Measurements from ENCODE around the gene AKAP6.

AKAP6 gene

DNA sequence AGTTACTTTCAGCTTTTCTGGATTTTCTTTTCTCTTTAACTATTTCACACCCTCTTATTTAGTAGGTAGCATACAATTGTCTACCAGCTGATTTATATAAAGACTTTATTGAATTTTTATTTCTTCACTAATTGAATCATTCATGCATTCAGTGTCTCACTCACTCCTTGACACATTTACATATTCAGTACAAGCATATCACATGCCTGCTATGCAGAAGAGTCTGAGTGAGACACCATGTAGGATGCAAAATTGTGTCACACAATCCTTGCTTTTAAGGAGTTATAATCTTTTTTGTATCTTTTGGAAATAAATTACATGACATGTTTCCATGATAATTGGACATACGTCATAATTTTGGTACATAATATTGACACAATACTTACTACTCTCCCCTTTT is 83.0 kb downstream of the AKAP6 start:
- no peak for DNase-seq (ENCODE audit: low read depth)

DNA sequence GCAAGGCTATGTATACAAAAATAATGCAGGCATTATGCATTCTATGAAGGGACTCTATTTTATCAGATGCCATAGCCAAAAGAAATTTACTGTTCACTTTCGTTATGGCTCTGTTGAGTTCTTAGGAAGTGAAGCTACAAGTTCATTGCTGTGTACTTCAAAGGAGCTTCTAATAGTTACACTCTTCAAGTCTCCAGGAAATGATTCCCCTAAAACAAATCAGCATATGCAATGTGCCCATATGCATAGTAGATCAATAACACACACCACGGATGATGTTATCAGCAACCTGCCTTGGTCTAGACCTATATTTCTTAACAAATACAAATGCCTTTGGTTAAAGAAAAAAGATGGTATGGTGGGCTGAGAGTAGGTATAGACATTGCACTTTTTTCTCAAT is 83.4 kb downstream of the AKAP6 start:
- DNase-seq (ENCODE audit: low read depth) = no peak

DNA sequence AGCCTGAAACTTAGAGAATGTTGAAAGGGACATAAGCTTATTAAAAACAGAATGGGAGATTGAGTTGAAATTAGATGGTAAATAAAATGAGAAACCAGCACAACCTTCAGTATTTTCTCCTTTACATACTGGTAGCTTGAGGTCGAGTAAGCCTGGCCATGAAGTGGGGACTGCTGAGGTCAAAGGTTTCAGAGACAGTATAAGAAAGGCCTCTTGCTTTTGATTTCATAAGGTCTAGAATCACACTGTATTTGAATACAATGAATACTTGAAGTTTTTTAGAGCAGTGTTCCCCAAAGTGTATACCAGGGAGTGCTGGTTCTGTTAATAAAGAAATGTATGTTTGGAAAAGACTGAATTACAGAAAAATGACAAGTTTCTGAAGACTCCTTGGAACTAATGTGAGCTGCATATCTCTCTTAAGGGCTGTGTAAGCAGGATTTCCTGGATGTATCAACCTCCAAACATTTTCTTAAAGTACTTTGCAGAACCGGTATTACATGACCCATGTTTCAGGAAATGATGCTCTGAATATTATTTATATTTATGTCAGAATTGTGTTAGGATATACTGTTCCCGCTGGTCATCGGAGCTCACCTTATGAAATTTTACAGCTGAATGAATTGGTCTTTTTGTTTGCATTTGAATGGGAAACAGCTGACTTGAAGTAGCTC is 85.0 kb downstream of the AKAP6 start:
- no peak for DNase-seq (ENCODE audit: low read depth)

DNA sequence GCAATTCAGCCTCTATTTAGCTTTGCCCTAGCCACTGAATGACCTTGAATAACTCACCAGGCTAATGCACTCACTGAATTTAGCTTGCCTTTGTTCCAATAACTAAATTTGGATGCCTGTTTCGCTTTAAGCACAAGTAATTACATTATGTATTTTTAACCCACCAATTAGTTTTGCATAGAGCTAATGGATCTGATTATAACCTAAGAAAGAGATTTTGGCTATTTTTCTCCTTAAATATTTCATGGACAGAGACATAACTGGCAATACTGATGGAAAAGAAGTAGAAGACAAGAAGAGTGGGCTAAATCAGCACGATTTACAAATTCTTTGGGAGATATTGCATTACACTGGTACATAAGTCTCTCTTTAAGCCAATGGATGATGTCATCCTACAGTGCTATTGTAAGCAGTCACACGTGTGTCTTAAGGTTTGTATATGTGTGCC is 85.7 kb downstream of the AKAP6 start:
- no peak for DNase-seq (ENCODE audit: low read depth)

DNA sequence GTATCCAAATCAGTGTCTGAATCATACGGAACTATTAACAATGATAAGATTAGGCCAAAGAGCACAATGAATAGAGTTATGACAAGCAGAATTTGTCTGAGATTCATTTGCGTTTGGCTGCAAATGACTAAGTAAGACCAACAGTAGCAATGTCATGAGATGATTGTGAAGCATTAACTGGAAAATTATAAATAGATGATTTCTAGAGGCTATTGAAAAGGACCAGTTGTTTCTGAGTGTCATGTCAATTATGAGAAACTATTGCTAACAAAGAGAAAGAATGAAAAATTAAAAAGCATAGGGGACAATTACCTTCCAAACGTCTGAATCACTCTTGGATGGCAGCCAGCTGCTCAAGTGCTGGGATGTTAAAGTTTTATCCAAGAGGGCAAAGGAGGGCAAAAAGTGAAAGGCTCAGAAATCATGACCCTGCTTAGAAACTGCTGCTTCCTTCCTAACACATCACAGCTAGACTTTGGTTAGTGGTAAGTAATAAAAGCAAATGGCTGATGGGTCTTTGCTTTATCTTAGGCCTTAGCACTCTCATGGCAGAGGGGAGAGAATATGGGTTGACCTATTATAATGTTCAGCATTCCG is 89.0 kb downstream of the AKAP6 start:
- no peak for DNase-seq (ENCODE audit: low read depth)

DNA sequence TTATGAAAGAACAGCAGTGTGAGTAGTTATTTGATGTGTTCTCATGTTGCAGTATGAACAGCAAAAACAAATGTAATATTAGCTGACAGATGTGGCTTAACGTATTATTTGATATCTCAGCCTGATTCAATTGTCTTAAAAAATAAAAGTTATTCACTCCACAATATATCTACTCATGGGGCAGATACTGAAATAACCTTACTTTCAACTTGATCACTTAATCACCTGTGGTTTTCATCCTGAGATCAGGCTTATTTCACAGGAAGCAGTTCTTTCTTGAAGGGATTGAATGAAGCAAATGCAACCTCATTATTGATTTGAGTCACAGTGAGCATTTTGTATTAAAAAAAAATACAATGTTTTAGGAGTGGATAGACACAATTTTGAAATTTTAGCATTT is 90.3 kb downstream of the AKAP6 start:
- DNase-seq (ENCODE audit: low read depth) = no peak

DNA sequence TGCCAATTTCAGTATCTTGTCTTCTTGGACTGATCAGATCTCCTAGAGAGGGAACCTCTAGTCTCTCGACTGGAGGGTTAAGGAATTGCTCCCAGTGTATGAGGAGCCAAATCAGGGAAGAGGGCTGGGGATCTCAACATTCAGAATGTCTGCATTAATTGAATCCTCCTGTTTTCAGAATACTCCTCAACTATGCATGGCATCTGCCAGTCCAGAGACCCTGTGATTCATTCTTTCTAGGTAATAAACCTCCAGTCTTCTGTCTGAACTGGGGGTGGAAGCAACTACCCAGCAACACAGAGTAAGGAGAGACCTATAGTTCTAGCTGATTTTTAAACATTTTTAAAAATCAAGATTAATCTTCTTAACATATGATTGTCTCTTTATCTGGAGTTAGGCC is 92.7 kb downstream of the AKAP6 start:
- no peak for DNase-seq (ENCODE audit: low read depth)

DNA sequence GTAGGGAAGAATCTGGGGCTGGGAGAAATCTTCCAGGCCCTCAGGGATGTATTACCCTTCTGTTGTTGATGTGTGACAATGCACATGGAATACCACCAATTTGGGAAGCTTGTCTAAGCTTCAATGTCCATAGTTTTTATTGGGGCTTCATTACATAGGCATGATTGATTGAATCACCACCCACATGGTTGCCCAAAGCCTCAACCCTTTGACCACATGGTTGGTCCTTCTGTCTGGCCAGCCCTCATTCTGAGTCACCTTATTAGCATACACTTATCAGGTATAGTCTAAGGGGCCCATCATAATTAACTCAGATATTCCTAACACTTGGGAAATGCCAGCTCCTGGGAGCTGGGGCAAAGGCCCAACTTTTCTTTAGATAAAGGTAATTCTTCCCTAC is 93.3 kb downstream of the AKAP6 start:
- DNase-seq (ENCODE audit: low read depth) = no peak

DNA sequence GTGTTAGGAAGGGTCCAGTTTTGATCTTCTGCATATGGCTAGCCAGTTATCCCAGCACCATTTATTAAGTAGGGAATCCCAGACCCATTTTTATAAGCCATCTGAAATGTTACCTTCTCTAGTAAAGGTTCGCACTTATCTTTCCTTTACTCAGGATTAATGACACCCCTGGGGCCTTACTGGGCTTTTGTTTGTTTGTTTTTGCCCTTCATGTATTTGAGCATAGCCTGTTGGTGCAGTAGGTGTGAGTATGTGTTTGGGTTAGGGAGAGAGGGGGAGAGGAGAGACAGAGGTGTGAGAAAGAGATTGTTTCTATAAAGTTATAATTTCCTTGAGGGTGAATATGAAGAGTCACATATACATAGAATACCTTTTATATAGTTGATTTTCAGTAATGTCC is 96.9 kb downstream of the AKAP6 start:
- DNase-seq (ENCODE audit: low read depth) = no peak

DNA sequence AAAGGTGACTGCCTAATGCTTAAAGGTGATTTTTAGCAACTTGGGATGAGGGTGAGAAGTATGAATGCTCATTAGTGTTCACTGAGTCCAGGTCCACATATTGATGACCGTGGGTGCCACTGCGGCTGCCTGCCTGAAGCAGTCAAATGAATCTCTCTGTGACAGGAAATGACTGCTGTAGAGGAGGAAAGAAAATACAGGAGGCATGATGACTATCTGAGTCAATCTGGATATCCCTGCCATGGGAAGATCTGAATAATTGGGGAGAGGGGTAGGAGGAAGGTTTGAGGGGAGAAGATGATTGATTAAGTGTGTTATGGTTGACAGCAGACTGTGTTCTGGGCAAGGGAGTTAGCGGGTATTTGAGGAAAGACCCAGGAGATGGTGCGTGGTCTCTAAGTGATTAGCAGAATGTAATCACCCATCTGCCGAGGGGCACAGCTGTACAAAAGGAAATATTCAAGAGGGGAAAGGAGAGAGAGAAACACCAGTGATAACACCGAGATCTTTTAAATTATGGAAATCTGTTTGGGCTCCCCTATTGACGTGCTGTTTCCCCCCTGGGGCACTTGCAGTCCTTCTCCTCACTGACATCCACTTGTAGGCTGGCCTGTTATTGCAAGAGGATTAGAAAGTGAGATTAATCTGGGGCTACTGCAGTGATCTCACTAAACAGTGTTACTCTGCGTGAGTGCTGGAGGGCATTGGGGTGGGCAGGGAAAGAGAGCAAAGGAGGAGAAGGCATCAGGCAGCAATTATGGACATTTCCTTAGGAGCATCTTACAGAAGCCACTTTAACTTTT is 97.7 kb downstream of the AKAP6 start:
- no peak for DNase-seq (ENCODE audit: low read depth)

DNA sequence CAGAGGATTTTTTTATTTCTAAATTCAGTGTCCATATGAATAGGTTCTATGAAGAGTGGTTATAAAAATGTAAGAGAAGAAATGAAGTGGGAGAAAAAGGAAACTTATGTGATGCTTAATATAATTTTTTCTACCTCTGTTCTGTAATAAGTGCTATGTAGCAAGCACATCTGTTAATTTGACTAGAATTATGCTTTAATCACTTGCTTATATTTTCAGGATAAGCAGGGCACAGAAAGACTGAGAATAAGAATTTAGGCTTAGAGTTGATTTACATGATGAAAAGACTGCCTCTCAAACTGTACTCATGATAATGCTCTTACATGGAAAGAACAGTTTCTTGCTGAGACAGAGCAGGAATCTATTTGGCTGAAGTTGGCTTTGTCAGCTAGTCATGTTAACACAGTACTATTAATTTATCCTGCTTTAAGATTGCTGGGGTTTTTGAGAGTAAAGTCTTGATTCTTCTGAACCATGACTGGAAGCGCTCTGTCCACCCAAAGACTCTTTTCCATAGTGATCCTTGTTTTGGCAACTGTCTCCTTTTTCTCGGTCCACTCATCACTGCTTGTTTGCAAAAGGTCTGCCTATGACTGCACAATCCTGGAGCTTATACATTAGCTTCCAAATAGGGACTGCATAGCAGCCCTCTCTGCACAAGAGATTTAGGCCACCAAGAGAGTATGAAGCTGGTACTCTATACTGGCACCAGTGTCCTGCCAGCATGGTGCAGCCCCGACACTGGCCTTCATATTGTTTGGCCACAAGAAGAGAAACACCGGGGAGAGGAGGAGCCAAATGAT is 98.8 kb downstream of the AKAP6 start:
- DNase-seq (ENCODE audit: low read depth) = no peak

DNA sequence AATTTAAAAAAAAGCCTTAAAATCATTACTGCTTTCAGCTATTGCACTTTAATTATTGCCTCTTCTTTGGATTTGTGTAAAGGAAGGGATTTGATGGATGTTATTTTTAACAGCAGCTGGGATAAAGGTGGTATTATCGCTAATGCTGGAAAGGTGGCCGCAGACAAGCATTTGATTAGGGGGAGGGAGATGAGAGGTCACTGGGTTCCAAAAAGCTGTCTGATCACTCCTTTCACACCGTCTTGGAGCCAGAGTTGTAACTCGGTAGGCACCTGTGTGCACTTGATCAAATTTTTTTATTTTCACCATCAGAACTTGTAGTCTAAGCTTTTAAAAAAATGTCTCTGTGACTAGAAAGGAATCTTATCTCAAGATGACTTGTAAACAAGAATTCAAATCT is 99.8 kb downstream of the AKAP6 start:
- no peak for DNase-seq (ENCODE audit: low read depth)

DNA sequence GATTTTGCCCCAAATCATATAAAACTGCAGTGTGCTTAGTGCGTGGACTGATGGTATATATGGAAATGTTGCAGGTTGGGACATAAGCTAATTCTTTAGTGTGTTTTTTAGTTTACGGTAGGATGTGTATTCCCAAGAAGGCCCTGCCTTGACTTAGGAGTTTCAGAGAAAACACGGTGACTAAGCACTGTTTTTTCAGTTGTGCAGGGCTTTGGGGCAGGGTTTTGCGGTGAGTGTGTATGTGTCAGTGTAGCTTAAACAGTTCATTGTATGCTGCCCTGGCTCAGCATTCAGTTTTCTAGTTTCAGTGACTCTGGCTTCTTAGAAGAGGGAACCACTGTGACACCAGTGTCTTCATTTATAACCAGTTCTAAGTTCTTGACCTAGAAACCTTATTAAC is 101.2 kb downstream of the AKAP6 start:
- DNase-seq (ENCODE audit: low read depth) = no peak

DNA sequence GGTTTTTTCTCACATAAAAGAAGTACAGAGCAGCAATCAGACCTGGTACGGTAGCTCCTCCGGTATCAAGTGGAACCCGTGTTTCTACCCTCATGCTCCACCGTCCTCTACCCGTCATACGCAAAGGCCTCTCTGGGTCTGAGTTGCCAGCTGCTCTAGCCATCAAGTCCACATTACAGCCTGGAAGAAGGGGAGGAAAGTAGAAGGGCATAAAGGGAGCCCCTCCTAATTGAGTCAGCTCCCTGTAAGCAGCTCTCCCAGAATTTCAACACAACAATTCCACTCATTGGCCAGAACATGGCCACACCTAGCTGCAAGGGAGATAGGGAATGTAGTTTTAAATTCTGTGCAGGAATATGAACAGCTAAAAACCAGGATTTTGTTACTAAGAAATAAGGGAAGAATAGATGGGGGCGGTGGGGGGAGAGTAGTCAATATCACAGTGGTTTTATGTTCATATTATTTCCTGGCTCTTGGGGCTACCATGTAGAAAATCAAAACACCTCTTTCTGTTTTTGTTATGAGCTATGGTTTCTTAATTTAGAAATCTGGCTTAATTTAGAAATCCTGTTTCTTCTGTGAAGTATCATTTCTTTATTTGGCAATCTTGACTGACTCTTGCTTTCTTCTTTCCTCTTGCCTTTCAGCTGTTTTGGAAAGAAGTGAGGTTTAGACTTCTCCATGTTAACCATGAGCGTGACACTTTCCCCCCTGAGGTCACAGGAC is 103.9 kb downstream of the AKAP6 start:
- no peak for DNase-seq (ENCODE audit: low read depth)

DNA sequence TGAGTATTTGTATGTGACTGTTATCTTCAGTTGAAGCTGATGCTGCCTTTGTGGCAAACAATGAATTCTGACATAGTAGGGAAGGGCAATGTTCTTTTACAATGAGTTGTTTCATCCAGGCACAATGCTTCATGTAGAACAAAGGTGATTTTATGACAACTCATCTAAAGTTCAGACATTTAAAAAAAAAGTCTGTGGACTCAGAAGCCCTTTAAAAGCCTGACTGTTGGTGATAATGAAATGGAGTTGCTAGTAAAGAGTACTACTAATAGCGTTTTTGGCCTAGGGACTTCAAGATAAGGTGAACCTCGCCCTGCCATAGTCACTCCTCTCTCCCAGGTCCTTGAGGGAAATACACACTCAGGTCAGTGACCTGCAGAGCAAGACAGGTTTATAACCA is 105.1 kb downstream of the AKAP6 start:
- DNase-seq (ENCODE audit: low read depth) = no peak

DNA sequence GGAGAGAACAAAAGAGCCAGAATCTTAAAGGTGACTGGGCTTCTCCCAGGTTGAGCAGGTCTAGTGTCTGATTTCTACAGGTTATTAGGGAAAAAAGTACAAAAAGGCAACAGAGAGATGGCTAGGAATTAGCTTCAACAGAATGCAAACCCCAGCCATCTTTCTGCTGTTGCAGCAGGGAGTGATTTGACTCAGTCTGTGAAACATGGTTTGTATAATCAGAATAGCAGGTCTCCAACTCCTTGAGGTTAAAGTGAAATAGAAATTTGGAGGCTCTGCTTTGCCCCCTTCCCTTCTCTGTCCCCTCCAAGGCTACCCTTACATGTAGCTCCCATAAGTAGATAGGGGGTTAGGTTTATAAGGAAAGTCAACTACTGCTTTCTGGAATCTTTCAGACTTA is 105.8 kb downstream of the AKAP6 start:
- no peak for DNase-seq (ENCODE audit: low read depth)

DNA sequence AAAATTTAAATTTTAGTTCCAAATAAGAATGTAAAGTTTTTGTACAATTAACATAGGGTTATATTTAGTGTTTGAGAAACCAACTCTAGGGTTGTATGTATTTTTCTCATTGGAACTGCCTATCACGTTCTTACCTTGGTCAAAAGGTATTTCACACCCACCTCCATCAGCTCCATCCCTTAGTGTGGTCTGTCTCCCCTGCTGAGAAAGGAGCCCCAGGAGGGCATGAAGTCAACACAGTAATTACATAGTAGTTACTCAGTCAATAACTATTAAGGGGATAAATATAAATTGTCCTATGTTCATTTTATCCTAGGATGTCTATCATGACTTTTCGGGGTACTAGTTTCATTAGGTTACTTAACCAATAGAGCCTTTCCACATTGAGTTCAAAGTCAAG is 106.3 kb downstream of the AKAP6 start:
- no peak for DNase-seq (ENCODE audit: low read depth)

DNA sequence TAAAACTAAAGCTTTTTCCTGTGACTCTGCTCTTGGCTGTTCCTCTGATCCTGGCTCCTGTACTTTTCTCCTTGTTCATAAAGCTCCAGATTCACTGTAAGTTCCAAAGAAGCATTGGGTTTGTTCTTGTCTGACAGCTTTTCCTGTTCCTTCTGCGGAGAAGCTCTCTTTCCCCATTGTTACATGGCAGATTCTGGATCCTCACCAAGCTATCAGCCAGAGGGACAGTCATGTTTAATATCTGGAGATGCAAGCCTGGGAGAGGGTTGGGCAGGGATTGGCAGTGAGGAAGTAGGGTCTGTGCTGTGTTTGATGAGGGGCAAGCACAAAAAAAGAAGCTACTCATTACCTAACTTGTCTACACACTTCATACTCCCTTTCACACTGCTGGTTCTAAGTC is 107.9 kb downstream of the AKAP6 start:
- no peak for DNase-seq (ENCODE audit: low read depth)

DNA sequence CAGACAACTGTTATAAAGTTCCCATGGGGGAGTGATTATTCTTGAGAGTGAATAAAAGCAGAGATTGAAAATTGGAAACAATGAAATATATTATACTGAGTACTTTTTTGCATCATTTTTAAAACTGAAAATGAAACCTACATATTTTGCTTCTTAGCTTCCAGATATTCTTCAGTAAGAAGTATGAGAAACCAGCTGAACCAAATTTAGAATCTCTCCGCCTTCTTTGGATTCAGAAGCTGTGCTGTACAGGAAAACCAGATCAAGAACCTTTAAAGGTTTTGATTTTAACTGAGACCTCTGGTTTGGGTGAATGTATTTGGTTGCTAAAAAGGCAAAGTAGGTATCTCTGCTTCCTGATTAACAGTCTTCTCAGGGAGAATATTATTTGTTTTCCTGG is 109.4 kb downstream of the AKAP6 start:
- no peak for DNase-seq (ENCODE audit: low read depth)

DNA sequence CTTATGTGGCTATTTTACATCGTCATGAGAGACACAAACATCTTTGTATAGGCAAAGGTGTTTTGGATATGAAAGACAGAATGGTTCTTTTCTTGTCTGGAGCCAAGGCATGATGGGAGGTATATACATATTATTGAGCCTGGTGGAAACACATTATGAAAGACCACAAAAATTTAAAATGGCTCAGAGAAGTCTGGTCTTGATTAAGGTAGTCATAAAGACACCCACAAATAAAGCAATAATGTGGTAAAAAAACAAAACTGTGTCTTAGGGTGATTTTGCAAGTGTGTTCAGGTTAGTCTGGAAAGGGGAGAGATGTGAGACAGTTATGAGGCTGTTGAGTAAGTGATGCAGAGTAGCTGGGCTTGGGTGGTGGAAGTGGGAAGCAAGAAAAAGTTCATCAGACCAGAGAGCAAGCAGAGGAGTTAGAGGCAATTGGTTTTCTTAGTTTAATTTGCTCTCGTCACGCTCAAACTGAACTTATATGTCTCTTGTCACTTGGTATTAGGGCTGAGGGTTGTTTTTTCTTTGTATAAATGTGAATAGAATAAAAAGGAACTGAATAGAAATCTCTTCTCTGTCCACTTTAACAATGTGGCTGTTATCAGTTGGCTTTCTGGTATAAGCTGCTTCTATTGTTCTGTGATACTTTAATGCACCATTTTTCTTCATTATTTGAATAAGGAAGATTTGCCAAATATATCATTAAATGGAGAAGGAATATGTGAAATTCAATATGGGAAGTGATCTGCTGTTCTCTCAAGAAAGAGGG is 115.0 kb downstream of the AKAP6 start:
- DNase-seq (ENCODE audit: low read depth) = no peak

DNA sequence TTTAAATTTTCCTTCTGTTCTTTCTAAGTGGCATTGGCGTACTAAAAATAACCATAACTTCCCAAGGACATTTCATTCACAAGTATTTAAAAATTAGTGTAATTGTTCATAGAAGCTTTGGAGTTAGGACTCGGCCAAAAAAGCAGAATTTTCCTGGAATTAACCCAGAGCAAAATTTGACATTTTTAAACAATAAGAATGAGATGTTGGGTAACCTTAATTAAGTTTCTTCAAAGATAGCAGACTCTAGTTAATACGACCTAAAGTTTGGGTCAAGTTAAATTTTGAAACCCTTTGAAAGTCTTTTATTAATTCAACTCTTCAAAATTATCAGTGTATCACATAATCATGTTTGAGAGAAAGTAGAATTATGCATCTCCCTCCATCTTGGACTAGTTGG is 118.3 kb downstream of the AKAP6 start:
- no peak for DNase-seq (ENCODE audit: low read depth)
